B cell (primary cell): ENCODE results near the gene WTAP. TPM values are rescaled to one million over a fixed set of nuclear protein-coding genes. Genes with fewer than 3 reads are reported as not detected.

Experiments
- ATAC-seq: fragments of 200-7000 bp; cut with Tn5 transposase; one replicate; pipeline ENCODE4 v1.10.0; 2021; ENCODE audit warnings: low read depth, mild to moderate bottlenecking, moderate number of reproducible peaks, moderate library complexity
- CTCF ChIA-PET: fragments of 350-600 bp; sonication (Branson Sonifier 250); formaldehyde crosslinking; loops from one replicate; lab custom pipeline; 2021; ENCODE audit warnings: antibody characterized with exemption, inconsistent platforms; lab: Charles Lee
- POLR2A ChIA-PET: fragments of 350-600 bp; sonication (Branson Sonifier 250); formaldehyde crosslinking; loops from one replicate; lab custom pipeline; 2021; ENCODE audit warnings: antibody characterized with exemption; lab: Charles Lee
- DNase-seq: peaks from one replicate; pipeline ENCODE4 v3.0.0; 2013
- H2AFZ ChIP-seq: 2 replicates; pipeline ENCODE4 v1.6.1; 2012; ENCODE audit warnings: mild to moderate bottlenecking, low read depth, low read length; ENCODE audit not compliant: insufficient read depth, poor library complexity, severe bottlenecking
- H3K27ac ChIP-seq, 2 donors: 1 replicate in 1 of 2; 2 replicates in 1 of 2; pipeline ENCODE4 v1.5.1; 2012 to 2013; ENCODE audit warnings: low read length in 2 of 2, mild to moderate bottlenecking in 2 of 2, moderate library complexity in 1 of 2
- H3K27me3 ChIP-seq, 4 experiments: fragments of 200-600 bp in 1 of 4; sonication (generic) in 1 of 4; replicated peaks in 1 of 4; 1 replicate in 2 of 4; 2 replicates in 2 of 4; pipeline versions ENCODE4 v1.6.1 to v1.7.0; 2013 to 2016; ENCODE audit warnings: low read length in 3 of 4, mild to moderate bottlenecking in 2 of 4, mixed read lengths in 1 of 4, moderate library complexity in 1 of 4; ENCODE audit not compliant: insufficient read depth in 4 of 4, control insufficient read depth in 3 of 4; ENCODE audit errors: control extremely low read depth in 1 of 4
- H3K36me3 ChIP-seq, 2 experiments: replicated peaks in 1 of 2; 1 replicate in 1 of 2; 2 replicates in 1 of 2; pipeline versions ENCODE4 v1.6.1 to v1.7.1; 2013; ENCODE audit warnings: low read length in 1 of 2; ENCODE audit not compliant: insufficient read depth in 2 of 2, control insufficient read depth in 1 of 2; ENCODE audit errors: control extremely low read depth in 1 of 2, extremely low read depth in 1 of 2
- H3K4me1 ChIP-seq, 2 donors: fragments of 200-600 bp in 1 of 2; sonication (generic) in 1 of 2; 1 replicate in 1 of 2; 2 replicates in 1 of 2; pipeline versions ENCODE4 v1.5.1 to v1.6.1; 2013 to 2017; ENCODE audit warnings: low read length in 2 of 2; ENCODE audit not compliant: control insufficient read depth in 2 of 2, insufficient read depth in 2 of 2
- H3K4me2 ChIP-seq: replicated peaks from 2 replicates; pipeline ENCODE3; 2012; ENCODE audit warnings: mild to moderate bottlenecking, low read depth, low read length; ENCODE audit not compliant: poor library complexity, severe bottlenecking
- H3K4me3 ChIP-seq, 5 experiments: fragments of 200-600 bp in 1 of 5; sonication (generic) in 1 of 5; 1 replicate in 3 of 5; 2 replicates in 2 of 5; pipeline versions ENCODE4 v1.5.1 to v1.7.0; 2011 to 2016; ENCODE audit warnings: low read length in 4 of 5, mild to moderate bottlenecking in 4 of 5, low read depth in 2 of 5, control low read depth in 1 of 5, moderate library complexity in 1 of 5; ENCODE audit not compliant: insufficient read depth in 1 of 5; ENCODE audit errors: control extremely low read depth in 1 of 5, extremely low read depth in 1 of 5
- H3K79me2 ChIP-seq: fragments of 200-600 bp; sonication (generic); one replicate; pipeline ENCODE4 v1.6.0; 2016; ENCODE audit warnings: low read length; ENCODE audit not compliant: control insufficient read depth, insufficient read depth
- H3K9ac ChIP-seq: fragments of 200-600 bp; sonication (generic); 2 replicates; pipeline ENCODE4 v1.6.1; 2017; ENCODE audit warnings: mild to moderate bottlenecking, low read length, moderate library complexity
- H3K9me3 ChIP-seq, 3 donors: one replicate each; pipeline versions ENCODE4 v1.6.1 to v1.7.1; 2013; ENCODE audit warnings: low read length in 2 of 3; ENCODE audit not compliant: control insufficient read depth in 2 of 3, insufficient read depth in 1 of 3; ENCODE audit errors: control extremely low read depth in 1 of 3
- H4K20me1 ChIP-seq: 2 replicates; pipeline ENCODE4 v1.6.0; 2012; ENCODE audit warnings: mild to moderate bottlenecking, low read length; ENCODE audit not compliant: insufficient read depth, control insufficient read depth, poor library complexity, severe bottlenecking
- H3K27ac Mint-ChIP-seq: one replicate; pipeline ENCODE4 v1.8.0; 2021; ENCODE audit warnings: mixed read lengths
- H3K27me3 Mint-ChIP-seq: one replicate; pipeline ENCODE4 v1.8.0; 2021; ENCODE audit warnings: mixed read lengths
- H3K4me1 Mint-ChIP-seq: one replicate; pipeline ENCODE4 v1.8.0; 2021; ENCODE audit warnings: mixed read lengths
- H3K4me3 Mint-ChIP-seq: one replicate; pipeline ENCODE4 v1.8.0; 2021; ENCODE audit warnings: mixed read lengths
- H3K9me3 Mint-ChIP-seq: one replicate; pipeline ENCODE4 v1.8.0; 2022; ENCODE audit warnings: mixed read lengths; ENCODE audit not compliant: insufficient read depth
- EZH2 ChIP-seq: IDR thresholded peaks from 2 replicates; pipeline ENCODE4 v1.6.1; 2012; ENCODE audit warnings: borderline replicate concordance, low read depth, mild to moderate bottlenecking, moderate library complexity, low read length; ENCODE audit not compliant: insufficient read depth, poor library complexity, severe bottlenecking
- WGBS: methylation state at CpG from one replicate; pipeline ENCODE4 v1.1.5; 2013; ENCODE audit warnings: missing lambda C conversion rate; ENCODE audit not compliant: insufficient coverage; 5-methylcytosine and 5-hydroxymethylcytosine counted together
- intact Hi-C: fragments of 100-400 bp; cut with micrococcal nuclease; formaldehyde crosslinking; loops from one replicate; pipeline ENCODE4 v1.10.0; 2022
- polyA plus RNA-seq: library from polyadenylated mRNA; depleted of rRNA; stranded (reverse); fragments of >200 nt; gene quantifications from 2 replicates; pipeline ENCODE4 v1.2.3, GENCODE V29; 2012
- total RNA-seq, 2 donors: library from RNA; stranded (reverse); fragments of 120-200 nt in 1 of 2; gene quantifications; 1 replicate in 1 of 2; 2 replicates in 1 of 2; pipeline versions ENCODE4 v1.2.3 to v1.2.4, GENCODE V29; 2013 to 2022
- TF ChIP-seq, protein P1 (sequence below): fragments of 200-600 bp; IDR thresholded peaks from one replicate; pipeline ENCODE4 v1.8.0; 2022; ENCODE audit warnings: antibody characterized with exemption, mild to moderate bottlenecking

Gene WTAP
- total and polyA plus RNA-seq, 2 donors (not counting 1 experiment from before 2014, with no cell fraction given), result 34.2 to 165 TPM

- TF ChIP-seq, protein P1, sequence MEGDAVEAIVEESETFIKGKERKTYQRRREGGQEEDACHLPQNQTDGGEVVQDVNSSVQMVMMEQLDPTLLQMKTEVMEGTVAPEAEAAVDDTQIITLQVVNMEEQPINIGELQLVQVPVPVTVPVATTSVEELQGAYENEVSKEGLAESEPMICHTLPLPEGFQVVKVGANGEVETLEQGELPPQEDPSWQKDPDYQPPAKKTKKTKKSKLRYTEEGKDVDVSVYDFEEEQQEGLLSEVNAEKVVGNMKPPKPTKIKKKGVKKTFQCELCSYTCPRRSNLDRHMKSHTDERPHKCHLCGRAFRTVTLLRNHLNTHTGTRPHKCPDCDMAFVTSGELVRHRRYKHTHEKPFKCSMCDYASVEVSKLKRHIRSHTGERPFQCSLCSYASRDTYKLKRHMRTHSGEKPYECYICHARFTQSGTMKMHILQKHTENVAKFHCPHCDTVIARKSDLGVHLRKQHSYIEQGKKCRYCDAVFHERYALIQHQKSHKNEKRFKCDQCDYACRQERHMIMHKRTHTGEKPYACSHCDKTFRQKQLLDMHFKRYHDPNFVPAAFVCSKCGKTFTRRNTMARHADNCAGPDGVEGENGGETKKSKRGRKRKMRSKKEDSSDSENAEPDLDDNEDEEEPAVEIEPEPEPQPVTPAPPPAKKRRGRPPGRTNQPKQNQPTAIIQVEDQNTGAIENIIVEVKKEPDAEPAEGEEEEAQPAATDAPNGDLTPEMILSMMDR, result no peak
- no peak for TF ChIP-seq EZH2
- intact Hi-C loops, result no loop called here
- no peaks in the 10 kb centered on the region for H3K27me3 Mint-ChIP-seq
- Histone ChIP-seq H3K9me3 (no peaks in the 10 kb centered on the region), H3K27me3 (no peaks in the 10 kb centered on the region), H3K36me3 (peaks cover 18 to 55% of the 10 kb centered on the region in 2 experiments), H3K27ac (no peak overlapping the region), H3K4me1 (no peaks in the 10 kb centered on the region), H3K9ac (no peak overlapping the region), H3K79me2 (peaks cover 3% of the 10 kb centered on the region), H3K4me3 (no peak overlapping the region), H4K20me1 (no peaks in the 10 kb centered on the region), H3K4me2 (no peak overlapping the region), H2AFZ (no peak overlapping the region)
- no peak overlapping the region for H3K4me3 Mint-ChIP-seq
- no peak for ATAC-seq
- no peaks in the 10 kb centered on the region for H3K9me3 Mint-ChIP-seq
- no peaks in the 10 kb centered on the region for H3K4me1 Mint-ChIP-seq
- DNase-seq, result no peak
- H3K27ac Mint-ChIP-seq, result no peak overlapping the region
- POLR2A ChIA-PET, result no interaction called here
- CTCF ChIA-PET, result interaction anchor here (0.6 to 0.9 kb wide), 2 partner anchors 34 to 1606 kb away, joined by 3 to 5 read pairs; no protein-coding TSS in a partner anchor
- 100% methylated on average over 1 of the region's 2 CpGs for WGBS
Observed at GRCh38 chr6:159754401-159754800, 27.1 kb downstream of the WTAP start.

- ATAC-seq (no peak), DNase-seq (no peak)
- Histone ChIP-seq H3K4me3 (no peak overlapping the region), H3K9me3 (no peaks in the 10 kb centered on the region), H3K36me3 (peaks cover 18 to 49% of the 10 kb centered on the region in 2 experiments), H4K20me1 (no peaks in the 10 kb centered on the region), H3K4me1 (no peaks in the 10 kb centered on the region), H3K79me2 (peaks cover 3% of the 10 kb centered on the region), H2AFZ (no peak overlapping the region), H3K27me3 (no peaks in the 10 kb centered on the region), H3K4me2 (no peak overlapping the region), H3K27ac (no peak overlapping the region), H3K9ac (no peak overlapping the region)
- Mint-ChIP-seq H3K9me3 (no peaks in the 10 kb centered on the region), H3K4me1 (peaks cover 2% of the 10 kb centered on the region), H3K27ac (peak overlapping the region; percentile 32), H3K27me3 (no peaks in the 10 kb centered on the region), H3K4me3 (no peak overlapping the region)
- 100% methylated on average over 3 of the region's 15 CpGs for WGBS
- POLR2A ChIA-PET, result no interaction called here
- TF ChIP-seq EZH2, result no peak
- TF ChIP-seq, protein P1, result no peak
- intact Hi-C loops, result no loop called here
- CTCF ChIA-PET, result interaction anchor here (0.9 to 1.0 kb wide), 2 partner anchors 35 to 64 kb away, joined by 5 read pairs; no protein-coding TSS in a partner anchor
Observed at GRCh38 chr6:159754959-159755914, 27.9 kb downstream of the WTAP start.
